PC-9 (cell line): ENCODE data around the gene ZNF687. TPM values are rescaled to one million over a fixed set of nuclear protein-coding genes. Genes with fewer than 3 reads are reported as not detected.

ENCODE experiments used
- BruUV-seq: library from RNA; stranded (reverse); fragments of 400-500 nt; replicated peaks from 2 replicates; lab custom pipeline; 2021; lab: Mats Ljungman, UMichigan
- CTCF ChIA-PET: fragments of 300-600 bp; sonication (Branson Sonifier 250); formaldehyde crosslinking; loops from one replicate; lab custom pipeline; 2022; ENCODE audit warnings: antibody characterized with exemption; lab: Charles Lee
- POLR2A ChIA-PET: fragments of 300-600 bp; sonication (Branson Sonifier 250); formaldehyde crosslinking; loops from one replicate; lab custom pipeline; 2022; ENCODE audit warnings: antibody characterized with exemption; ENCODE audit not compliant: unreplicated experiment; lab: Charles Lee
- DNase-seq, 2 experiments: peaks; one replicate each; pipeline versions ENCODE4 v3.0.0 to v3.0.0-alpha.2; 2015 to 2022; ENCODE audit warnings: mixed read lengths in 1 of 2
- H2AFZ ChIP-seq: fragments of 200-600 bp; sonication (generic); 2 replicates; pipeline ENCODE4 v1.8.1; 2017; ENCODE audit warnings: antibody characterized with exemption
- H3F3A ChIP-seq: fragments of 200-600 bp; sonication (generic); 2 replicates; pipeline ENCODE4 v1.8.1; 2017; ENCODE audit warnings: antibody characterized with exemption, mild to moderate bottlenecking, low read depth; ENCODE audit not compliant: insufficient read depth
- H3K27ac ChIP-seq: fragments of 200-600 bp; sonication (generic); 2 replicates; pipeline ENCODE4 v1.6.1; 2016; ENCODE audit warnings: mixed run types
- H3K27me3 ChIP-seq: fragments of 200-600 bp; sonication (generic); 2 replicates; pipeline ENCODE4 v1.6.1; 2016; ENCODE audit warnings: low read depth, mixed run types; ENCODE audit not compliant: insufficient read depth
- H3K36me3 ChIP-seq: fragments of 200-600 bp; sonication (generic); 2 replicates; pipeline ENCODE4 v1.6.1; 2016; ENCODE audit warnings: low read depth, mixed run types
- H3K4me1 ChIP-seq: fragments of 200-600 bp; sonication (generic); replicated peaks from 2 replicates; pipeline ENCODE4 v1.6.1; 2016; ENCODE audit warnings: mixed run types; ENCODE audit not compliant: insufficient read depth
- H3K4me2 ChIP-seq: fragments of 200-600 bp; sonication (generic); 2 replicates; pipeline ENCODE4 v1.6.1; 2017; ENCODE audit warnings: mixed run types
- H3K4me3 ChIP-seq: fragments of 200-600 bp; sonication (generic); 2 replicates; pipeline ENCODE4 v1.6.1; 2016; ENCODE audit warnings: mixed run types
- H3K79me2 ChIP-seq: fragments of 200-600 bp; sonication (generic); 2 replicates; pipeline ENCODE4 v1.6.1; 2017; ENCODE audit warnings: low read depth, mixed run types
- H3K9me2 ChIP-seq: fragments of 200-600 bp; sonication (generic); 2 replicates; pipeline ENCODE4 v1.8.1; 2017; ENCODE audit warnings: mild to moderate bottlenecking; ENCODE audit not compliant: insufficient read depth
- H3K9me3 ChIP-seq: fragments of 200-600 bp; sonication (generic); 2 replicates; pipeline ENCODE4 v1.8.1; 2016; ENCODE audit warnings: low read depth; ENCODE audit not compliant: insufficient read depth
- H4K20me1 ChIP-seq: fragments of 200-600 bp; sonication (generic); 2 replicates; pipeline ENCODE4 v1.8.1; 2017; ENCODE audit not compliant: insufficient read depth
- CTCF ChIP-seq: fragments of 200-600 bp; sonication (generic); conservative IDR thresholded peaks from 2 replicates; pipeline ENCODE4 v1.6.1; 2017; ENCODE audit warnings: mixed run types, antibody characterized with exemption, mild to moderate bottlenecking, moderate library complexity
- EZH2 ChIP-seq: fragments of 200-600 bp; sonication (generic); IDR thresholded peaks from 2 replicates; pipeline ENCODE4 v1.8.0; 2017; ENCODE audit warnings: antibody characterized with exemption, low read depth
- intact Hi-C: fragments of 100-400 bp; cut with micrococcal nuclease; formaldehyde crosslinking; loops from one replicate; pipeline ENCODE4 v1.10.0; 2022; ENCODE audit not compliant: unreplicated experiment
- total RNA-seq: library from RNA; stranded (reverse); gene quantifications from 2 replicates; pipeline ENCODE4 v1.2.3, GENCODE V29; 2021

Gene ZNF687
- total RNA-seq, 1 experiment from 2014 or later: 26.6 TPM

- no TSS peak for BruUV-seq
- H2AFZ ChIP-seq: no peak overlapping the region
- no peaks in the 10 kb centered on the region for H3K9me3 ChIP-seq
- TF ChIP-seq CTCF (no peak), EZH2 (no peak)
- peak overlapping the region; percentile 100 for H3K4me2 ChIP-seq
- peaks cover 13% of the 10 kb centered on the region; the same call in 1 of the 2 replicates for H3K4me1 ChIP-seq
- no peak for DNase-seq
- H3K27me3 ChIP-seq: no peaks in the 10 kb centered on the region
- H3K9me2 ChIP-seq: no peaks in the 10 kb centered on the region
- no peak overlapping the region for H3K27ac ChIP-seq
- peaks cover 35% of the 10 kb centered on the region for H3K79me2 ChIP-seq
- CTCF ChIA-PET: no interaction called here
- peaks cover 4% of the 10 kb centered on the region; the same call in 1 of the 2 replicates for H3F3A ChIP-seq
- H4K20me1 ChIP-seq: peaks cover 4% of the 10 kb centered on the region; the same call in 1 of the 2 replicates
- POLR2A ChIA-PET: interaction anchor here (0.7 kb wide), 2 partner anchors 412 to 1349 kb away, joined by 4 read pairs; no protein-coding TSS in a partner anchor
- 0 out of 2 replicates have a peak, but pooled peaks cover 4% of the 10 kb centered on the region for H3K36me3 ChIP-seq
- peak overlapping the region; percentile 62; the same call in 1 of the 2 replicates for H3K4me3 ChIP-seq
- intact Hi-C loops: loop anchor here (10.0 kb wide), 1 partner anchor 551 kb away; the partner anchor contains the start of genes C2CD4D and RORC
These were observed 2.0 kb downstream of the ZNF687 start for GRCh38 chr1:151284013-151284577.

- Histone ChIP-seq H3K4me3 (no peak overlapping the region), H3K9me3 (no peaks in the 10 kb centered on the region), H3K9me2 (no peaks in the 10 kb centered on the region), H4K20me1 (peaks cover 4% of the 10 kb centered on the region; the same call in 1 of the 2 replicates), H2AFZ (no peak overlapping the region), H3K4me1 (peaks cover 13% of the 10 kb centered on the region; the same call in 1 of the 2 replicates), H3K4me2 (no peak overlapping the region), H3K27me3 (no peaks in the 10 kb centered on the region), H3K27ac (no peak overlapping the region), H3K36me3 (peaks cover 4% of the 10 kb centered on the region; the same call in 1 of the 2 replicates), H3F3A (no peaks in the 10 kb centered on the region; the same call in 1 of the 2 replicates), H3K79me2 (peaks cover 35% of the 10 kb centered on the region)
- BruUV-seq: no TSS peak
- TF ChIP-seq CTCF (no peak), EZH2 (no peak)
- ChIA-PET CTCF (no interaction called here), POLR2A (no interaction called here)
- no peak for DNase-seq
- intact Hi-C loops: loop anchor here (10.0 kb wide), 1 partner anchor 548 kb away; the partner anchor contains the start of genes C2CD4D and RORC
These were observed 4.7 kb downstream of the ZNF687 start for GRCh38 chr1:151286619-151287340.

- no peak for DNase-seq
- no peak overlapping the region for H3K4me2 ChIP-seq
- CTCF ChIA-PET: no interaction called here
These were observed 5.2 kb downstream of the ZNF687 start for GRCh38 chr1:151287341-151287699.

More at GRCh38 chr1:151287341-151287699, 5.2 kb downstream of the ZNF687 start:
- H3F3A ChIP-seq: peaks cover 4% of the 10 kb centered on the region; the same call in 1 of the 2 replicates
- POLR2A ChIA-PET: no interaction called here
- no peak overlapping the region for H3K27ac ChIP-seq
- H3K9me3 ChIP-seq: no peaks in the 10 kb centered on the region
- H2AFZ ChIP-seq: no peak overlapping the region
- intact Hi-C loops: loop anchor here (10.0 kb wide), 1 partner anchor 547 kb away; the partner anchor contains the start of genes C2CD4D and RORC
- peaks cover 35% of the 10 kb centered on the region for H3K79me2 ChIP-seq
- H3K4me3 ChIP-seq: no peak overlapping the region
- H3K27me3 ChIP-seq: no peaks in the 10 kb centered on the region
- peaks cover 13% of the 10 kb centered on the region; the same call in 1 of the 2 replicates for H3K4me1 ChIP-seq
- BruUV-seq: no TSS peak
- peaks cover 4% of the 10 kb centered on the region; the same call in 1 of the 2 replicates for H3K36me3 ChIP-seq
- H3K9me2 ChIP-seq: no peaks in the 10 kb centered on the region
- H4K20me1 ChIP-seq: peaks cover 4% of the 10 kb centered on the region; the same call in 1 of the 2 replicates
- TF ChIP-seq CTCF: no peak
- no peak for TF ChIP-seq EZH2
